Aorta (tissue), 5 donors: ENCODE results near the gene PDGFRB. TPM values are rescaled to one million over a fixed set of nuclear protein-coding genes. Genes with fewer than 3 reads are reported as not detected.

Source experiments
- ATAC-seq: fragments of 200-7000 bp; cut with Tn5 transposase; one replicate; pipeline ENCODE4 v1.9.1; 2022; ENCODE audit warnings: moderate library complexity; ENCODE audit not compliant: low FRiP score
- DNase-seq, 2 donors: peaks; one replicate each; pipeline ENCODE4 v3.0.0-alpha.2; 2020
- H3K27ac ChIP-seq, 2 donors: one replicate each; pipeline ENCODE4 v1.5.1; 2013; ENCODE audit warnings: low read length in 2 of 2, mild to moderate bottlenecking in 2 of 2, moderate library complexity in 2 of 2, control low read depth in 1 of 2, inconsistent platforms in 1 of 2, low read depth in 1 of 2
- H3K27me3 ChIP-seq, 2 donors: one replicate each; pipeline ENCODE4 v1.6.1; 2013; ENCODE audit warnings: control low read depth in 1 of 2, low read length in 1 of 2, mild to moderate bottlenecking in 1 of 2, moderate library complexity in 1 of 2; ENCODE audit not compliant: insufficient read depth in 2 of 2, control insufficient read depth in 1 of 2
- H3K36me3 ChIP-seq, 2 donors: one replicate each; pipeline ENCODE4 v1.6.1; 2013; ENCODE audit warnings: control low read depth in 1 of 2, low read length in 1 of 2, mild to moderate bottlenecking in 1 of 2; ENCODE audit not compliant: insufficient read depth in 2 of 2, control insufficient read depth in 1 of 2
- H3K4me1 ChIP-seq, 2 donors: one replicate each; pipeline ENCODE4 v1.6.1; 2013; ENCODE audit warnings: low read length in 2 of 2, control low read depth in 1 of 2, mild to moderate bottlenecking in 1 of 2, moderate library complexity in 1 of 2; ENCODE audit not compliant: insufficient read depth in 2 of 2, control insufficient read depth in 1 of 2
- H3K4me3 ChIP-seq, 2 donors: one replicate each; pipeline ENCODE4 v1.5.1; 2013; ENCODE audit warnings: low read length in 2 of 2, control low read depth in 1 of 2, mild to moderate bottlenecking in 1 of 2
- H3K9me3 ChIP-seq: one replicate; pipeline ENCODE4 v1.6.1; 2013; ENCODE audit warnings: mild to moderate bottlenecking, low read length; ENCODE audit not compliant: control insufficient read depth
- WGBS, 2 donors: extraction: QIAGEN DNeasy Blood & Tissue Kit; methylation state at CpG; one replicate each; pipeline ENCODE4 v1.1.7; 2013; 5-methylcytosine and 5-hydroxymethylcytosine counted together
- intact Hi-C, 2 donors: fragments of 100-400 bp; cut with DNase I; formaldehyde crosslinking; loops; one replicate each; pipeline versions ENCODE4 v1.14.2 to v1.15.0; 2022
- polyA plus RNA-seq, 2 donors: library from polyadenylated mRNA; stranded (reverse); fragments of 200-250 nt; gene quantifications; one replicate each; pipeline ENCODE4 v1.2.3, GENCODE V29; 2013
- total RNA-seq, 2 donors: library from RNA; stranded (reverse); fragmentation: NEBNext Ultra II Directional; extraction: Animal tissue kit (Norgen Biotek cat#: 25700); gene quantifications; one replicate each; pipeline ENCODE4 v1.2.1, GENCODE V29; 2021
- donor health status: healthy with polysubstance abuse.
- donor health status: Bipolar disorder and iron deficiency.
- donor health status: DM: no; HTN: no; CAD: no.
- donor health status: DM: no; HTN: no; CAD: no.
- donor health status: DM: yes; HTN: yes; CAD: no.

Gene PDGFRB
- total and polyA plus RNA-seq, 4 donors = 44.0 to 360 (median 285) TPM

- DNase-seq (no peak), ATAC-seq (no peak)
- Histone ChIP-seq H3K27ac (no peak overlapping the region), H3K36me3 (no peaks in the 10 kb centered on the region), H3K4me3 (no peak overlapping the region), H3K27me3 (no peaks in the 10 kb centered on the region), H3K9me3 (no peaks in the 10 kb centered on the region), H3K4me1 (no peaks in the 10 kb centered on the region)
- intact Hi-C loops = no loop called here
- WGBS, 2 donors = 88 to 89% methylated on average over 4 of the region's 4 CpGs
Measured at GRCh38 chr5:150106674-150107426, 48.8 kb downstream of the PDGFRB start.

- no peak for ATAC-seq
- Histone ChIP-seq H3K9me3 (no peaks in the 10 kb centered on the region), H3K27ac (no peak overlapping the region), H3K36me3 (no peaks in the 10 kb centered on the region), H3K4me3 (no peak overlapping the region), H3K27me3 (no peaks in the 10 kb centered on the region), H3K4me1 (no peaks in the 10 kb centered on the region)
- WGBS, 2 donors = 91 to 93% methylated on average over 7 of the region's 7 CpGs
- intact Hi-C loops = no loop called here
- peak; percentile 62 to 74 for DNase-seq
Measured at GRCh38 chr5:150105928-150106615, 49.6 kb downstream of the PDGFRB start.

GRCh38 chr5:150104550-150104870 lies 51.1 kb downstream of the PDGFRB start:
- no peak for DNase-seq
- intact Hi-C loops = no loop called here
- H3K27me3 ChIP-seq = no peaks in the 10 kb centered on the region

DNA sequence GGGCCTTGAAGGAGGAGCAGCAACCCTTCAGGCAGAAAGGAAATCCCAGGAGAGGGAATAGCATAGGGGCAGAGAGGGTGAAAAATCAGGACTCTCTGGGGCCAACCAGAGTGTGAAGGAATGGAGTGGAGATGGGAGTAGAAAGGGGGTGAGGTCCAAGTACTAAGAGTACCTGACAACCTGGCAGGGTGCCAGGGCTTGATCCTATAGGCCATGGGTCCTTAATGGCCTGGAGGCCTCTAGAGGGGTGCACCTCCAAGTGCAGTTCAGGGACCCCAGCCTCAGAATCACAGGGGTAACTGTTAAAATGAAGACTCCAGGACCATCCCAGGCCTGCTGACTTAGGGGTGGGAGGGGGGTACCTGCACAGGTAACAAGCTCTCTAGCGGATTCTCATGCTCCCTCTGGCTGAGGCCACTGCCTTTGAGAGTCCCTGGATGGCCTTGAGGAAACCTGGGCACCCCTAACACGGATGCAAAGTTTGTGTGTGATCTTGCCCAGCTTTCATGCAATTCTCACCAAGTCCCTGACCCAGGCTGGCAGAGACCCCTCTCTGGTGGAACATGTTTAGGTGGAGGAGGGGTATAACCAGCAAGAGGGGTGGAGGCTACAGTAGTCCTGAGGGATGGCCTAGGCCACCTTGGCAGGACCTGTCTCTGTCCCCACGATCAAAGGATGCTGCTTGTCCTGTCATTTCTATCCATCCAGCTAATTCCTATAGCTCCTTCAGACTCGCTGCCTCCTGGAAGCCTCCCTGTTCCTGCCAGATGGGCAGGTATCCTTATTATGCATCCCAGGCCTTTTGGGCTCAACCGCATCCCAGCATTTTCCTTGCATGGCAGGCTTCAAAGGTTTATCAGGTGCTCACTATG lies 51.7 kb downstream of the PDGFRB start:
- WGBS, 2 donors = 72 to 95% methylated on average over 5 of the region's 5 CpGs
- peak; percentile 49 to 79 for DNase-seq
- no peak overlapping the region for H3K4me3 ChIP-seq
- no peaks in the 10 kb centered on the region for H3K36me3 ChIP-seq
- no peak overlapping the region for H3K27ac ChIP-seq
- H3K4me1 ChIP-seq = no peaks in the 10 kb centered on the region
- no peaks in the 10 kb centered on the region for H3K9me3 ChIP-seq
- intact Hi-C loops = no loop called here
- no peaks in the 10 kb centered on the region for H3K27me3 ChIP-seq
- ATAC-seq = no peak

More at GRCh38 chr5:150104550-150104870, 51.1 kb downstream of the PDGFRB start:
- no peak overlapping the region for H3K27ac ChIP-seq
- no peak overlapping the region for H3K4me3 ChIP-seq
- ATAC-seq = no peak
- no peaks in the 10 kb centered on the region for H3K9me3 ChIP-seq
- H3K4me1 ChIP-seq = no peaks in the 10 kb centered on the region
- 91 to 95% methylated on average over 2 of the region's 2 CpGs for WGBS, 2 donors
- no peaks in the 10 kb centered on the region for H3K36me3 ChIP-seq

DNA sequence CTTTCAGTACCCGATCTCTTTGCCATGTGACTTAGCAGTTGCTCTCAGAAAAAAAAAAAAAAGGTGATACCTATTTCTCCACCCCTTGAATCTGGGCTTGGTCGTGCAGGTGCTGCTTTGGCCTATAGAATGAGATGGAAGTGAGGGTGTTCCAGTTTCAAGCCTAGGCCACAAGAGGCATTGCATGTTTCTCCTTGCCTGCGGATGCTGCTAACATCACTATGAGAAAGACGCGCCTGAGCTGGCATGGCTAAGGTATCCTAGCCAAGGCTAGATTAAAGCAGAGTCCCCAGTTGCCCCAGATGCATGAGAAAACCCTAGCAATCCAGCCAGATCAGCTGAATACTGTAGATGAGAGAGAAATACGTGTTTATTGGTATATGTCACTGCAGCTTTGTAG lies 54.6 kb downstream of the PDGFRB start:
- Histone ChIP-seq H3K27me3 (no peaks in the 10 kb centered on the region), H3K36me3 (no peaks in the 10 kb centered on the region), H3K4me3 (no peak overlapping the region), H3K4me1 (no peaks in the 10 kb centered on the region), H3K27ac (no peak overlapping the region), H3K9me3 (no peaks in the 10 kb centered on the region)
- ATAC-seq (no peak), DNase-seq (no peak)
- WGBS, 2 donors = 79 to 93% methylated on average over 6 of the region's 6 CpGs
- intact Hi-C loops = no loop called here

DNA sequence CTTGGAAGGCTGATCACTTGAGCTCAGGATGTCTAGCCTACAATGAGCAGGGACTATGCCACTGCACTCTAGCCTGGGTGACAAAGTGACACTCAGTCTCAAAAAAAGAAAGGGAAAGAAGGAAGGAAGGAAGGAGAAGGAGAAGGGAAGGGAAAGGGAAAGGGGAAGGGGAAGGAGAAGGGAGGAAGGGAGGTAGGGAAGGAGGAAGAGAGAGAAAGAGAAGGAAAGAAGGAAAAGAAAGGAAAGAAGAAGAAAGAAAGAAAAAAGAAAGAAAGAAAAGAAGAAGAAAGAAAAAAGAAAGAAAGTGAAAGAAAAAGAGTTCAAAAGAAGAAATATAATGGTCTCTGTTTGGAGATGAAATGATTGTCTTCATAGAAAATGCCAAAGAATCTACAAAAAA lies 58.5 kb downstream of the PDGFRB start:
- DNase-seq = no peak
- Histone ChIP-seq H3K36me3 (no peaks in the 10 kb centered on the region), H3K27me3 (no peaks in the 10 kb centered on the region), H3K9me3 (no peaks in the 10 kb centered on the region), H3K4me1 (no peaks in the 10 kb centered on the region), H3K4me3 (no peak overlapping the region), H3K27ac (no peak overlapping the region)
- intact Hi-C loops = no loop called here
- no peak for ATAC-seq

DNA sequence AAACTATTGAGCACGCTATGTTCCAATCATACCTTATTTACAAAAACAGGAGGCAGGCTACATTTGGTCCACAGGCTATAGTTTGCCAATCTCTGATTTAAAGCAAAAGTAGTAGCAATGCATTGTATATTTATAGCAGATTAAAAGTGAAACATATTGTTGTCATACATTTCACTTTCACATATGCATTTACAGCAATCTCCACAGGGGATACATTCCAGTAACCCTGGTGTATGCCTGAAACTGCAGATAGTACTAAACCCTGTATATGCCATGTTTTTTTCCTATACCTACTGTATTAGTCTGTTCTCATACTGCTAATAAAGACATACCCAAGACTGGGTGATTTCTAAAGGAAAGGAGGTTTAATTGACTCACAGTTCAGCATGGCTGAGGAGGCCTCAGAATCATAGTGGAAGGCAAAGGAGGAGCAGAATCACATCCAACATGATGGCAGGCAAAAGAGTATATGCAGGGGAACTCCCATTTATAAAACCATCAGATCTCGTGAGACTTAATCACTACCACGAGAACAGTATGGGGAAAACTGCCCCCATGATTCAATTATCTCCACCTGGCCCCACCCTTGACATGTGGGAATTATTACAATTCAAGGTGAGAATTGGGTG lies 63.4 kb downstream of the PDGFRB start:
- H3K4me1 ChIP-seq = no peaks in the 10 kb centered on the region
- ATAC-seq (no peak), DNase-seq (no peak)
- intact Hi-C loops = no loop called here
- no peaks in the 10 kb centered on the region for H3K36me3 ChIP-seq
- WGBS, 2 donors = 88 to 90% methylated on average over 3 of the region's 3 CpGs
- no peak overlapping the region for H3K27ac ChIP-seq
- no peak overlapping the region for H3K4me3 ChIP-seq
- no peaks in the 10 kb centered on the region for H3K9me3 ChIP-seq
- H3K27me3 ChIP-seq = no peaks in the 10 kb centered on the region

- ATAC-seq = no peak
- WGBS, 2 donors = 87 to 90% methylated on average over 9 of the region's 9 CpGs
- H3K4me3 ChIP-seq = no peak within 1 kb of the TSS
- H3K27me3 ChIP-seq = no peaks in the 10 kb centered on the region
- H3K27ac ChIP-seq = no peak within 1 kb of the TSS
- H3K36me3 ChIP-seq = no peaks in the 10 kb centered on the region
- no peaks in the 10 kb centered on the region for H3K4me1 ChIP-seq
- no peaks in the 10 kb centered on the region for H3K9me3 ChIP-seq
- intact Hi-C loops = no loop called here
- no peak for DNase-seq
Measured at GRCh38 chr5:150085950-150086715, 69.5 kb downstream of the PDGFRB start, which contains the start of gene CSF1R. Gene CSF1R, minus strand, starts transcription at chr5:150086554. Its CDS starts 127 bp downstream, at chr5:150086427.
